Hepatocyte (in vitro differentiated cells): ENCODE data around the gene CHID1. TPM values are rescaled to one million over a fixed set of nuclear protein-coding genes. Genes with fewer than 3 reads are reported as not detected.
A peak's percentile ranks its signal among the peaks of the same experiment; 100 is the strongest.

Source experiments
- DNase-seq: peaks from one replicate; pipeline ENCODE4 v3.0.0-alpha.2; 2016; ENCODE audit warnings: low spot score
- H2AFZ ChIP-seq: fragments of 200-600 bp; sonication (generic); 2 replicates; pipeline ENCODE4 v1.6.0; 2016; ENCODE audit warnings: antibody characterized with exemption, mild to moderate bottlenecking
- H3K27ac ChIP-seq: fragments of 200-600 bp; sonication (generic); 2 replicates; pipeline ENCODE4 v1.5.1; 2016; ENCODE audit warnings: mild to moderate bottlenecking
- H3K27me3 ChIP-seq: fragments of 200-600 bp; sonication (generic); 2 replicates; pipeline ENCODE4 v1.6.1; 2016
- H3K36me3 ChIP-seq: fragments of 200-600 bp; sonication (generic); replicated peaks from 2 replicates; pipeline ENCODE4 v1.5.1; 2016; ENCODE audit warnings: low read depth; ENCODE audit not compliant: insufficient read depth
- H3K4me1 ChIP-seq: fragments of 200-600 bp; sonication (generic); 2 replicates; pipeline ENCODE4 v1.5.1; 2016; ENCODE audit warnings: mild to moderate bottlenecking, moderate library complexity; ENCODE audit not compliant: insufficient read depth
- H3K4me2 ChIP-seq: fragments of 200-600 bp; sonication (generic); 2 replicates; pipeline ENCODE4 v1.6.0; 2016
- H3K4me3 ChIP-seq: fragments of 200-600 bp; sonication (generic); 2 replicates; pipeline ENCODE4 v1.5.1; 2016; ENCODE audit warnings: mild to moderate bottlenecking
- H3K79me2 ChIP-seq: fragments of 200-600 bp; sonication (generic); 2 replicates; pipeline ENCODE4 v1.6.0; 2017; ENCODE audit warnings: mild to moderate bottlenecking
- H3K9me2 ChIP-seq: fragments of 200-600 bp; sonication (generic); replicated peaks from 2 replicates; pipeline ENCODE4 v1.6.0; 2017; ENCODE audit warnings: mild to moderate bottlenecking; ENCODE audit not compliant: insufficient read depth
- H3K9me3 ChIP-seq: fragments of 200-600 bp; sonication (generic); 2 replicates; pipeline ENCODE4 v1.5.1; 2016; ENCODE audit warnings: low read depth, mild to moderate bottlenecking
- H4K20me1 ChIP-seq: fragments of 200-600 bp; sonication (generic); 2 replicates; pipeline ENCODE4 v1.6.0; 2016; ENCODE audit warnings: mild to moderate bottlenecking; ENCODE audit not compliant: insufficient read depth, poor library complexity, severe bottlenecking
- EZH2 ChIP-seq: fragments of 200-600 bp; sonication (generic); IDR thresholded peaks from 2 replicates; pipeline ENCODE4 v1.6.1; 2016; ENCODE audit warnings: antibody characterized with exemption, mild to moderate bottlenecking, borderline replicate concordance
- EZH2phosphoT487 ChIP-seq: fragments of 200-600 bp; sonication (generic); IDR thresholded peaks from one replicate; pipeline ENCODE4 v1.6.1; 2018; ENCODE audit warnings: antibody characterized with exemption, mild to moderate bottlenecking, low read depth, moderate library complexity; ENCODE audit not compliant: unreplicated experiment, severe bottlenecking
- WGBS: methylation state at CpG from one replicate; pipeline ENCODE4 v1.1.6; 2016; ENCODE audit warnings: low lambda C conversion rate; ENCODE audit errors: missing lambda C conversion rate; 5-methylcytosine and 5-hydroxymethylcytosine counted together
- polyA plus RNA-seq: library from polyadenylated mRNA; unstranded; fragments of >200 nt; fragmentation: Nextera tagmentation; extraction: Ambion mirVana; gene quantifications from 2 replicates; pipeline ENCODE4 v1.2.1, GENCODE V29; 2016
- total RNA-seq: library from RNA; depleted of rRNA; stranded (reverse); fragments of >200 nt; gene quantifications from 2 replicates; pipeline ENCODE4 v1.2.3, GENCODE V29; 2014
- TF ChIP-seq, protein P1 (sequence below): fragments of 200-600 bp; sonication (generic); IDR thresholded peaks from 2 replicates; pipeline ENCODE4 v1.5.1; 2016; ENCODE audit warnings: antibody characterized with exemption, mild to moderate bottlenecking; ENCODE audit not compliant: poor library complexity

CHID1 gene
- total and polyA plus RNA-seq, 2 experiments from 2014 or later, result 92.4 to 155 TPM

DNA sequence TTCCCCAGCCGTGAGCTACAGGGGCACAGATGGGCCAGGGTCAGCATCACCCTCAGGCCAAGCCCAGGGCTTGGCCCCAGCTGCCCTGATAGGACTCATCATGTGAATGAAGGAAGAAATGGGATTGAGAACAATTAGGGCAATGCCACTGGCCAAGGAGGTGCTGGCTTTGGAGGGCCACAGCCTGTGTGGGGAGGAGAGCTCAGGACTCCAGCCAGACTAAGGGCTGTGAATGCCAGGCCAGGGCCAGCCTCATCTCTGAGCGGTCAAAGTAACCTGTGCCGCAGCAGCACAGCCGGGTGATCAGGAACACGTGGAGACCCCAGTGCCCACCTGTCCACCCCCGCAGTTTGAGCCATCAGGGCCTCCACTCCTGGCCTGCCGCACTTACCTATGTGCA, 10.1 kb downstream of the CHID1 start:
- TF ChIP-seq, protein P1, sequence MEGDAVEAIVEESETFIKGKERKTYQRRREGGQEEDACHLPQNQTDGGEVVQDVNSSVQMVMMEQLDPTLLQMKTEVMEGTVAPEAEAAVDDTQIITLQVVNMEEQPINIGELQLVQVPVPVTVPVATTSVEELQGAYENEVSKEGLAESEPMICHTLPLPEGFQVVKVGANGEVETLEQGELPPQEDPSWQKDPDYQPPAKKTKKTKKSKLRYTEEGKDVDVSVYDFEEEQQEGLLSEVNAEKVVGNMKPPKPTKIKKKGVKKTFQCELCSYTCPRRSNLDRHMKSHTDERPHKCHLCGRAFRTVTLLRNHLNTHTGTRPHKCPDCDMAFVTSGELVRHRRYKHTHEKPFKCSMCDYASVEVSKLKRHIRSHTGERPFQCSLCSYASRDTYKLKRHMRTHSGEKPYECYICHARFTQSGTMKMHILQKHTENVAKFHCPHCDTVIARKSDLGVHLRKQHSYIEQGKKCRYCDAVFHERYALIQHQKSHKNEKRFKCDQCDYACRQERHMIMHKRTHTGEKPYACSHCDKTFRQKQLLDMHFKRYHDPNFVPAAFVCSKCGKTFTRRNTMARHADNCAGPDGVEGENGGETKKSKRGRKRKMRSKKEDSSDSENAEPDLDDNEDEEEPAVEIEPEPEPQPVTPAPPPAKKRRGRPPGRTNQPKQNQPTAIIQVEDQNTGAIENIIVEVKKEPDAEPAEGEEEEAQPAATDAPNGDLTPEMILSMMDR, result no peak
- TF ChIP-seq EZH2, result no peak
- TF ChIP-seq EZH2phosphoT487, result no peak
- Histone ChIP-seq H3K4me3 (no peak overlapping the region), H2AFZ (no peak overlapping the region), H3K79me2 (no peaks in the 10 kb centered on the region), H3K9me2 (no peaks in the 10 kb centered on the region), H3K27me3 (no peaks in the 10 kb centered on the region), H4K20me1 (no peaks in the 10 kb centered on the region), H3K27ac (no peak overlapping the region), H3K36me3 (no peaks in the 10 kb centered on the region), H3K4me1 (no peaks in the 10 kb centered on the region), H3K4me2 (no peak overlapping the region), H3K9me3 (no peaks in the 10 kb centered on the region)
- no peak for DNase-seq
- 91% methylated on average over 7 of the region's 7 CpGs for WGBS

DNA sequence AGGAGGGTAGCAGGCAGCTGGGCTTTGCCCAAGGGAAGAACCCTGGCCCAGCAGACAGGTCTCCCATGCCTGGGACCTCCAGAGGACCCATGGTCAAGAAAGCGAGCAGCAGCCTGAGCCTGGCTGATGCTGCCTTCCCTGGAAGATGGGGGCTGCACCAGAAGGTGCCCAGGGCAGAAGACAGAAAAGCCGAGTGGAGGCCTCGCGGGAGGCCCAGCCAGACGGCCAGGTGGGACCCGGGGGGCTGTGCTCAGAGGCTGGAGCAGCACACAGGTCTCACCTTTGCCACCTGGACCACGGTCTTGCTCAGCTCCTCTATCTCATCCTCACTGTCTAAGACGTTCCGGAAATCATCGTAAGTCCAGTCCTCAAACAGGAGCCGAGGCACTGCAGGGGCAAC, 10.9 kb downstream of the CHID1 start:
- Histone ChIP-seq H3K9me2 (no peaks in the 10 kb centered on the region), H3K27ac (no peak overlapping the region), H4K20me1 (no peaks in the 10 kb centered on the region), H3K36me3 (no peaks in the 10 kb centered on the region), H2AFZ (no peak overlapping the region), H3K9me3 (no peaks in the 10 kb centered on the region), H3K27me3 (no peaks in the 10 kb centered on the region), H3K79me2 (no peaks in the 10 kb centered on the region), H3K4me3 (no peak overlapping the region), H3K4me2 (no peak overlapping the region), H3K4me1 (no peaks in the 10 kb centered on the region)
- DNase-seq, result no peak
- 96% methylated on average over 11 of the region's 11 CpGs for WGBS
- TF ChIP-seq, protein P1, result no peak
- TF ChIP-seq EZH2phosphoT487, result no peak
- no peak for TF ChIP-seq EZH2

- H3K4me1 ChIP-seq, result no peaks in the 10 kb centered on the region
- WGBS, result 91% methylated on average over 20 of the region's 22 CpGs
- TF ChIP-seq, protein P1, result peak; percentile 16
- TF ChIP-seq EZH2phosphoT487 (no peak), EZH2 (no peak)
- DNase-seq, result no peak
- H3K36me3 ChIP-seq, result no peaks in the 10 kb centered on the region
- no peaks in the 10 kb centered on the region for H3K9me2 ChIP-seq
- H3K79me2 ChIP-seq, result no peaks in the 10 kb centered on the region
- no peaks in the 10 kb centered on the region for H3K9me3 ChIP-seq
- no peak overlapping the region for H3K27ac ChIP-seq
- no peaks in the 10 kb centered on the region for H4K20me1 ChIP-seq
- no peak overlapping the region for H3K4me2 ChIP-seq
- H3K27me3 ChIP-seq, result no peaks in the 10 kb centered on the region
- no peak overlapping the region for H2AFZ ChIP-seq
- no peak overlapping the region for H3K4me3 ChIP-seq
Observed at GRCh38 chr11:898540-899190, 11.9 kb downstream of the CHID1 start.
